Gastrocnemius medialis (tissue), 4 donors: ENCODE measurements around the gene SEC22A. TPM values are rescaled to one million over a fixed set of nuclear protein-coding genes. Genes with fewer than 3 reads are reported as not detected.

ENCODE experiments used
- ATAC-seq, 2 donors: fragments of 150-250 bp; one replicate each; pipeline ENCODE4 v1.9.1; 2016
- DNase-seq, 2 donors: peaks; one replicate each; pipeline ENCODE4 v3.0.0-alpha.2; 2019
- H3K27ac ChIP-seq, 4 donors: fragments of 200-600 bp; sonication (generic); 1 replicate in 1 of 4; 2 replicates in 3 of 4; pipeline ENCODE4 v1.5.1; 2016 to 2018; ENCODE audit warnings: mild to moderate bottlenecking in 2 of 4, moderate library complexity in 1 of 4
- H3K27me3 ChIP-seq, 3 donors: fragments of 200-600 bp; sonication (generic) in 2 of 3; 1 replicate in 1 of 3; 2 replicates in 2 of 3; pipeline versions ENCODE4 v1.5.1 to v1.6.0; 2016 to 2019; ENCODE audit warnings: mild to moderate bottlenecking in 1 of 3, moderate library complexity in 1 of 3
- H3K36me3 ChIP-seq, 2 donors: fragments of 200-600 bp; sonication (generic) in 1 of 2; one replicate each; pipeline ENCODE4 v1.5.1; 2017 to 2018
- H3K4me1 ChIP-seq, 2 donors: fragments of 200-600 bp; sonication (generic) in 1 of 2; one replicate each; pipeline ENCODE4 v1.5.1; 2016 to 2017; ENCODE audit warnings: mild to moderate bottlenecking in 2 of 2
- H3K4me3 ChIP-seq, 4 donors: fragments of 200-600 bp; sonication (generic) in 3 of 4; 1 replicate in 1 of 4; 2 replicates in 3 of 4; pipeline ENCODE4 v1.5.1; 2016 to 2019; ENCODE audit warnings: mild to moderate bottlenecking in 2 of 4
- H3K9me3 ChIP-seq, 3 donors: fragments of 200-600 bp; sonication (generic) in 2 of 3; 1 replicate in 1 of 3; 2 replicates in 2 of 3; pipeline ENCODE4 v1.5.1; 2016 to 2019
- CTCF ChIP-seq, 5 experiments: fragments of 450-650 bp in 3 of 5; fragments of 200-600 bp in 2 of 5; sonication (generic) in 2 of 5; IDR thresholded peaks in 4 of 5; conservative IDR thresholded peaks in 1 of 5; 1 replicate in 4 of 5; 2 replicates in 1 of 5; pipeline ENCODE4 v1.5.1; 2016 to 2019; ENCODE audit warnings: antibody characterized with exemption in 5 of 5, mild to moderate bottlenecking in 3 of 5, moderate library complexity in 3 of 5
- POLR2A ChIP-seq, 2 donors: fragments of 450-650 bp; IDR thresholded peaks; one replicate each; pipeline ENCODE4 v1.6.1; 2017; ENCODE audit warnings: antibody characterized with exemption in 2 of 2, mild to moderate bottlenecking in 2 of 2, moderate library complexity in 2 of 2
- in situ Hi-C, 4 donors: fragments of 200-750 bp; cut with MboI; loops; one replicate each; pipeline versions ENCODE4 v1.15.0 to v1.8.0; 2017; ENCODE audit warnings: low sequenced_read_pairs in 4 of 4
- intact Hi-C: fragments of 100-400 bp; cut with DNase I; formaldehyde crosslinking; loops from one replicate; pipeline ENCODE4 v1.15.1; 2023; ENCODE audit warnings: low total_unique reads
- total RNA-seq, 4 donors: library from RNA; depleted of rRNA; stranded (reverse); fragments of >200 nt; gene quantifications; one replicate each; pipeline versions ENCODE4 v1.1.0 to v1.2.3, GENCODE V29; 2016

The SEC22A gene
- total RNA-seq, 4 donors from 2014 or later, result 13.8 to 22.6 (median 16.8) TPM

- ATAC-seq, result no peak
- Histone ChIP-seq H3K36me3 (no peaks in the 10 kb centered on the region), H3K4me1 (no peaks in the 10 kb centered on the region), H3K27me3 (peaks cover 0 to 3% (median 0%) of the 10 kb centered on the region in 3 donors), H3K9me3 (no peaks in the 10 kb centered on the region), H3K4me3 (no peak overlapping the region), H3K27ac (no peak overlapping the region)
- intact Hi-C loops (no loop called here), in situ Hi-C loops (no loop called here)
- TF ChIP-seq CTCF (IDR thresholded peaks at IDR 0.05 in 4 of 5, conservative IDR thresholded peaks at IDR 0.05 in 1 of 5) (no peak), POLR2A (IDR thresholded peaks at IDR 0.05) (no peak)
- no peak for DNase-seq
These were observed 116.0 kb downstream of the SEC22A start for GRCh38 chr3:123317716-123318115.

DNA sequence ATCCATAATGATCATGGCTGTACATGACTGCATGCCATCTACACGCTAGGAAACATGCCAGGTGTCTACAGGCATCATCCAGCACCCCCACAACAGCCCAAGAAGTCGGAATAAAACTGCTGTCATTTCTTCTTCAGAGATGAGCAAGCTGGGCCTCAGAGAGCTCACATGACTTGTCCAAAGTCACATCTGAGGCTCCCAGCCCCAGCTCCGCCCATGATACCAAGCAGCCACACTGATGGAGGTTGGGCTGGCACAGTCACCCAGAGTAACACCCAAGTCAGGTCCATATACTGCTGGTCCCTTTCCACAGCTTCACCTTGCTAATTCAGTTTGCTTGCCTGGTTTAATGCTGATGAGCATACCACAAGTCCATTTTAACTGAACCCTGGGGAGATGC is 116.6 kb downstream of the SEC22A start:
- Histone ChIP-seq H3K4me1 (no peaks in the 10 kb centered on the region), H3K4me3 (no peak overlapping the region), H3K36me3 (no peaks in the 10 kb centered on the region), H3K27ac (no peak overlapping the region), H3K27me3 (peaks cover 0 to 3% (median 0%) of the 10 kb centered on the region in 3 donors), H3K9me3 (no peaks in the 10 kb centered on the region)
- in situ Hi-C loops, result no loop called here
- no peak for ATAC-seq
- no peak for DNase-seq
- intact Hi-C loops, result no loop called here
- TF ChIP-seq CTCF (IDR thresholded peaks at IDR 0.05 in 4 of 5, conservative IDR thresholded peaks at IDR 0.05 in 1 of 5), result no peak
- TF ChIP-seq POLR2A (IDR thresholded peaks at IDR 0.05), result no peak

DNA sequence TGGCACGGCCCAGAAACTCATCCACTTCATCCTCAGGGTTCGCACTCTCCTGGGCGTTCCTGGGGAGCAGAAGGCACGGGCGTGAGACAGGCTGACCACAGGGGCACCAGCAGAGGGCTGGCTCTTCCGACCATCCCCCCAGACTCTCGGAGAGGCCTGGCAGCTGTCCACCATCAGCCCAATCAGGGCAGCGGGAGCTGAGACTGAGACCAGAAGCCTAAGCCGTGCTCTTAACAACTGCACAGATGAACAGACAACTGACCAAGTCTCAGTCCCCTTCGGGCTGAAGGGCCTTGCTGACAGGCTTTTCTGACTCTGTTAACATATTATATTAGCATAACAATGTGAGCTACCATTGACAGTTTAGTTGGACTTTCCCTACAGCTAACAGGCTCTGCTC is 118.0 kb downstream of the SEC22A start:
- in situ Hi-C loops (no loop called here), intact Hi-C loops (no loop called here)
- no peak for TF ChIP-seq CTCF (IDR thresholded peaks at IDR 0.05 in 4 of 5, conservative IDR thresholded peaks at IDR 0.05 in 1 of 5)
- TF ChIP-seq POLR2A (IDR thresholded peaks at IDR 0.05), result no peak
- Histone ChIP-seq H3K4me1 (no peaks in the 10 kb centered on the region), H3K27me3 (peaks cover 0 to 3% (median 0%) of the 10 kb centered on the region in 3 donors), H3K36me3 (no peaks in the 10 kb centered on the region), H3K27ac (no peak overlapping the region), H3K4me3 (no peak overlapping the region), H3K9me3 (no peaks in the 10 kb centered on the region)
- DNase-seq, result no peak
- ATAC-seq, result no peak

GRCh38 chr3:123320221-123320620 is 118.5 kb downstream of the SEC22A start:
- no peak for DNase-seq
- Histone ChIP-seq H3K4me3 (no peak overlapping the region), H3K9me3 (no peaks in the 10 kb centered on the region), H3K27ac (no peak overlapping the region), H3K4me1 (no peaks in the 10 kb centered on the region), H3K36me3 (no peaks in the 10 kb centered on the region), H3K27me3 (peaks cover 0 to 3% (median 0%) of the 10 kb centered on the region in 3 donors)
- in situ Hi-C loops (no loop called here), intact Hi-C loops (no loop called here)
- no peak for ATAC-seq
- TF ChIP-seq CTCF (IDR thresholded peaks at IDR 0.05 in 4 of 5, conservative IDR thresholded peaks at IDR 0.05 in 1 of 5) (no peak), POLR2A (IDR thresholded peaks at IDR 0.05) (no peak)

DNA sequence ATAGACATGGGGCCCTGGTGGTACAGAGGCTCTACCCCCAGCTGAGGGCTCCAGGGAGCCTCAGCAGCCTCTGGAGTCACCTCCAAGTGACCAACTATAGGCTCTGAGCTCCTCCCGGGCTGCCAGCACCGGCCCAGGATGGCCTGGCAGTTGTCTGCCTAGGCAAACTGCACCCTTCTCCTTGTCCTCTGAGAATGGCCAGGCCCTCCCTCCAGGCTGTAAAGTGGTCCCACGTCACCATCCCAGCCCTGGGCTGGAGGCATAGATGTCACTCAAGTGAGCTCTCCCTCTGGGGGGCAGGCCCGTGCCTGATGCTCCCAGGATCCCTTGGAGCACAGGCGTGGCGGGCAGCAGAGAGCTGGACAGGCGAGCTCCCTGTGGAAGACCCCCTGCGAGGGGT is 120.1 kb downstream of the SEC22A start:
- Histone ChIP-seq H3K4me1 (no peaks in the 10 kb centered on the region), H3K27ac (no peak overlapping the region), H3K4me3 (no peak overlapping the region), H3K9me3 (no peaks in the 10 kb centered on the region), H3K36me3 (no peaks in the 10 kb centered on the region), H3K27me3 (no peaks in the 10 kb centered on the region)
- TF ChIP-seq POLR2A (IDR thresholded peaks at IDR 0.05) (no peak), CTCF (IDR thresholded peaks at IDR 0.05 in 4 of 5, conservative IDR thresholded peaks at IDR 0.05 in 1 of 5) (no peak)
- in situ Hi-C loops, result no loop called here
- DNase-seq (no peak), ATAC-seq (no peak)
- intact Hi-C loops, result no loop called here
